GM21529 (cell line): ENCODE measurements around the gene YWHAQ.
"Not testable (repeated sequence)": the region's sequence is repeated elsewhere in the genome, so short reads cannot be mapped to it uniquely, and the experiment has no call there.

Experiments used
- ATAC-seq: cut with Tn5 transposase; IDR thresholded peaks from one replicate; pipeline ENCODE4 v1.9.1; 2021; ENCODE audit not compliant: unreplicated experiment

Gene YWHAQ

DNA sequence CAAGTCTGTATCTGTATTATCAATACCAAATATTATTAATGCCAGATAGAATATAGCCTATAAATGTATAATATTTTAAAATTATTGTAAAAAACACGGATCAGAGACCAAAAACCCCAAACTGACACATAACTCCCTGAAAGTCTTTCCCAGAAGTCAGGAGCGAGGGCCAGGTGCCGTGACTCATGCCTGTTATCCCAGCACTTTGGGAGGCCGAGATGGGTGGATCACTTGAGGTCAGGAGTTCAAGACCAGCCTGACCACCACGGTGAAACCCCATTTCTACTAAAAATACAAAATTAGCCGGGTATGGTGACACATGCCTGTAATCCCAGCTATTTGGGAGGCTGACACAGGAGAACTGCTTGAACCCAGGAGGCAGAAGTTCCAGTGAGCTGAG, 35.5 kb downstream of the YWHAQ start:
- not testable (repeated sequence) for ATAC-seq

DNA sequence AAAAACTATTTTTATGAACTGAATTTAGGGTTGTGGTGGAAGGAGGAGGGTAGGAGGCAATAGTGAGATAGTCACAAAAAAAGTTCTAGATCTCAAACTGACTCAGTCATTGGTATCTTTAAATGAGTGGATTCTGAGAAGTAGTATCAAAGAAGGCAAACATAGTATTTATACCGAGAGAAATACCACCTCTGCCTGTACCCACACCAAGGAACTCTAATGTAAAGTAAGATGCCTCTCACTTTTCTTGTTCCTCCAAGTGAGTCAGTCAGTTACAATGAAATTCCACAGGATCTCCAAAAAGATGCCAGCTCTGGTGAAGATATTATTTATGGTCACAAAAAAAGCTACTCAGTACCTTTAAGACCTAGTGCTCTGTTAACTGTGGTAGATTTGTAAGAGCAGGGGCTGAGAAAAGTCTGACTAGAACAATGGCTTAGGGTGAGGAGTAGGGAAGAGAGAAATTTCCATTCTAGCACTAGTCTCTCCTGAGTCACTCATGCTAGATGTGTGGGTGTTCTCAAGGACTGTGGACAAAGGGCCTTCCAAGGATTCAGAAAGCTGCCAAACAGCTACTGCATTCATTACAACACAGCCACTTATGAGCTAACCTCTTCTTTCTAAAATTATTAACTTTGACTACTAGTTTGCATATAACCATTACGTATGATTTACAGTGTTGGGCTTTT, 36.3 kb downstream of the YWHAQ start:
- ATAC-seq = peak; percentile 43

DNA sequence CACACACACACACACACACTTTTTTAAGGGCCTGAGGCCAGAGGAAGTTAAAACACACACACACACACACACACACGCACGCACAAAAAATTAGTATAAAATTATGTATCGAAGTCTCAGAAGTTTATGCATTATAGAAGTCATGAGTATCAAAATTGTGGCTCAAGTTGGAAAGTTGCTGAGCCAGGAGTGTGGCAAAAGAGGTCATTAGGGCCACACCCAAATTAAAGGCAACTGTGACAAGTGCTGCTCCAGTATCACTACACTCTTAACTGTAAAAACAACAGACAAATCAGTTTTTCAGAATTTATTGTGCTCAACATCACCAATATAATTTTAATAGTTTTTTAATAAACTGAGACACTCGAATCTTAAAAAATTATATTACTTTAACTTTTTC, 36.9 kb downstream of the YWHAQ start:
- no peak for ATAC-seq

DNA sequence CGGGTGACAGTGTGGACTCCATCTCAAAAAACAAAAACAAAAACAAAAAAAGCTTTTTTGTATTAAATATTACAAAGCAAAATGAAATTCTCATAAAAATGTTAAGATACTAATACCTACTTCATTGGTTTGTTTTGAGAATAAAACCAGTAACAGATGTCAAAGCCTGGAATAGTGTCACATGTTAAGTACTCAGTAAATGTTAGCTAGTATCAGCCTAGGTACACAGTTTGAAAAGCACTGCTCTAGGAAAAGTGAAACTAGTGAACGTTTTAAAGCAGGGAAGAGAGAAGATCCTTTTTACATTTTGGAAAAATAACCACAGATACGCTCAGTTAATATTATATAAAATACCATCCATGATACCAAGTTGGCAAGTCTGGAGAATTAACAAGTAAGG, 38.1 kb downstream of the YWHAQ start:
- no peak for ATAC-seq

DNA sequence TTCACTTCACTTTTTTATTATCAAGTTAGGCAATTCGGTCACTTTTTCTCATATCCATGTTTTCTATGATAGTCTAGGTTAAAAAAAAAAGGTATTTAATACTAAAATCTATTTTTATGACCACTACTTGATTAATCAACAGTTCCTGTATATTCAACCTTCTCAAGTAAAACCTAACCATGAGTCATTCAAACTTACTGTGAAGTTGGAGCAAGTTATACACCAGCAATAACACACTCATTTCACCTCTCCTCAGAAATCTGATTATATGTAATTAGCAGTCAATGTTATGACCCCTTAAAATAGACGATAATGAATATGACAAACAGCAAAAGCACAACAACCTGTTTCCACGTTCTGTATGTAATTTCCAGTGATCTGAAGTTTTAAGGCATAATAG, 40.2 kb downstream of the YWHAQ start:
- ATAC-seq = no peak

DNA sequence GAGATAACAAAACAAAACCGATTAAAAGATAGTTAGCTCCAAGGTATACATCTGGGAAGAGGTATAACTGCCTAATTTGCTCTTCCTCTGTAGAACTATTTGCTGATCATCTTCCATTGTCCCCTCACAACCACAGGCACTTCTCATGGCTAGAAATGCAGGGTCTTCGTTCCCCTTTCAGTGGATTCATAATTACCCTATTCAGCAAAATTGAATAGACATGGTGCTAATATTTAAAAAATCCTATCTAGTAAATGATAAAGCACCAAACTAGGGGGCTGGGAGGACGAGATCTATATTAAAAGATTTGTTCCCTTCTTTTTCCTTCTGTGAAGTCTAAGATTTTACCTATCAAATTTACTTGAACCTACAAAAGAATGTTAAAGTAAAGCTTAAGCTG, 44.3 kb downstream of the YWHAQ start:
- no peak for ATAC-seq

DNA sequence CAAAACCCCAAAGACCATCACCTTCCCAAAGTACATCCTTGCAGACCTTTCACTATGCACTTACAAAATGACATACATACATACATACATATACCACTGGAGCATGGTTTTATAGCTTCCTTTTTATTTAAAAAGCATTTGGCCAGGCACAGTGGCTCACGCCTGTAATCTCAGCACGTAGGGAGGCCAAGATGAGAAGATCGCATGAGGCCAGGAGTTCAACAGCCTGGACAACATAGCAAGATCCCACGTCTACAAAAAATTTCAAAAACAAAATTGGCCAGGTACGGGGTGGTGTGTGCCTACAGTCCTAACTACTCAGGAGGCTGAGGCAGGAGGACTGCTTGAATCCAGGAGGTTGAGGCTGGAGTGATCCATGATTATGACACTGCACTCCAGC, 45.3 kb downstream of the YWHAQ start:
- ATAC-seq = no peak

DNA sequence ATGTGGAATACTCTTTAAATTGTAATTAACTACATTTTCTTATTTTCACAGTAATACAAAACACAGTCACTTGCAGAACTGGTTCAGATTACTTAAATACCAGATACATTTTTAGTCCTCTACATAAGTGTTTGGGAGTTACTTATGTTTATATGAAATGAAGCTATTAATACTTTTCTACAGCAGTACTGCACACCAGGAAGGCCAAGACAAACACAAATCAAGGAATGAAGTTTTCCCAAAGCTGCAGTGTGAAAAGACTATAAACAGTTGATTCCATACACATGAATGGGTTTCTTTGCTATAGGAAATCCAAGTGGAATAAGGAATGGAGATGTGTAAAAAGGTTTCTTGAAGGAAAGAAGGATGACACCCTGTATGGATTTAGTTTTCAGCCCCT, 45.9 kb downstream of the YWHAQ start:
- ATAC-seq = not testable (repeated sequence)

DNA sequence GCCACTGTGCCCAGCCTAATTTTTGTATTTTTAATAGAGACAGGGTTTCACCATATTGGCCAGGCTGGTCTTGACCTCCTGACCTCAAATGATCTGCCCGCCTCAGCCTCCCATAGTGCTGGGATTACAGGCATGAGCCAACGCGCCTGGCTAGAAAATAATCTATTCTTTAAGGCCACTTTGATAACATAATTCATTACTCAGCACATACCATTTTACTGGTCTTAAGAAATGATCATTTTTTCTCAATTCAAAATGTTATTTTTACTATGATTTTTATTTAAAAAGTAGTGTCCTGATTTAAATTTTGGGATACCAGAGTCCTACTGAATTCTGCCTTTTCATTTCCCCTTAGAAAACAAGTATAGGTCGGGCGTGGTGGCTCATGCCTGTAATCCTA, 48.2 kb downstream of the YWHAQ start:
- ATAC-seq = no peak

DNA sequence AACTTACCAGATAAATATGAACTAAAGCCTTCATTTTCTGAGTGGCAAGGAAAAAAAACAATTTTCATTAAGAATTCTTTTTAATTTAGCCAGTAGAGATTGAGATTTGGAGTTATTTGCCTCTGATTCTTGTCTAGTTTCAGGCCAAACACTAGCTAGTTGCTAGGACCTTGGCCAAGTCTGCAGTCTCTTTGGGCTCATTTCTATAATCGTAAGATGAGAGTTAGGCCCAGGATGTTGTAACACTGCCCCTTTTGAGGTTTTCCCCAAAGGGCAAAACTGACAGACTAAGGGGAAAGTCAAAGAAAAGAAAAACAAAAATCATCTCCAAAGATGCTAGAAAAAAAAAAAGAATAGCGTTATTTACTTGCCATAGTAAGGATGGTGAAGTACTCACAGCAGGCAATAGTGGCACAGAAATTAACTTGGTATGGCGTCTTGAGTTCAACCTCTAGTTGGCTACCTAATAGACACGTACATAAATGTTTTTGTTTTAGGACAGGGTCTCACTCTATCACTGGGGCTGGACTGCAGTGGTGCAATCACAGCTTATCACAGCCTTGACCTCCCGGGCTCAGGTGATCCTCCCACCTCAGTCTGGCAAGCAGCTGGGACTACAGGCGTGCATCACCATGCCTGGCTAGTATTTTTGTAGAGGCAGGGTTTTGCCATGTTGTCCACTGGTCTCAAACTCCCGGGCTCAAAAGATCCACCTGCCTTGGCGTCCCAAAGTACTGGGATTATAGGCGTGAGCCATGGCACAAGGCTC, 52.1 kb downstream of the YWHAQ start:
- ATAC-seq = no peak

DNA sequence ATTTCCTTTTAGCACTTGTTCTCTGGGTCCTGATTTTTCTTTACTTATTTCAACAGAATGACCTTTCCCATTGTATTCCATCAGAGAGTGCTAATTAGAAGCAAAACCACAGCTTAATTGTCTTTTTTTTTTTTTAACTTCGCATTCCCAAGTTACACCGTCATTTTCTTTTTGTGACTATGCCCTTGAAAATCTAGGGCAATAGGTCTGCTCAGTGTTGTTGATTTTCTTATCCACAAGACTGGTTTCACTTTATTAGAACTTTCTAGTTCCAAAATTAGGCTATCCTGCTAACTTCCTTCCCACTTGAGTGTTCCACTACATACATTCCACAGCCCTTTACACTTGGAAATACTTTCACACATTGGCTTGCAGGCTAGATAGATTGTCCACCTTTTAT, 56.5 kb downstream of the YWHAQ start:
- no peak for ATAC-seq

DNA sequence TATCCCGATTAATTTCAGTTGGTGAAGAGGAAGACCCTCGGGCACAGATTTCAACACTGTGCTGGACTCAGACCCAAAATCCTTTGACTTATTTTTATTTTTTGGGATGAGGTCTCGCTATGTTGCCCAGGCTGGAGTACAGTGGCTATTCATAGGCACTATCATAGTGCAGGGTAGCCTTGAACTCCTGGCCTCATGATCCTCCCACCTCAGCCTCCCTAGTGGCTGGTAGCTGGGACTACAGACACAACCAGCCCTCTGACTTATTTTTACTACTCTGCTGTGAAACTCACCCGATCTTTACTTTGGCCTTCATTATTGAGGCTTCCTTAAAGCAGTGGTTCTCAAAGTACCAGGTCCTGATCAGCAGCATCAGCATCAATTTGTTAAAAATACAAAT, 57.0 kb downstream of the YWHAQ start:
- no peak for ATAC-seq

DNA sequence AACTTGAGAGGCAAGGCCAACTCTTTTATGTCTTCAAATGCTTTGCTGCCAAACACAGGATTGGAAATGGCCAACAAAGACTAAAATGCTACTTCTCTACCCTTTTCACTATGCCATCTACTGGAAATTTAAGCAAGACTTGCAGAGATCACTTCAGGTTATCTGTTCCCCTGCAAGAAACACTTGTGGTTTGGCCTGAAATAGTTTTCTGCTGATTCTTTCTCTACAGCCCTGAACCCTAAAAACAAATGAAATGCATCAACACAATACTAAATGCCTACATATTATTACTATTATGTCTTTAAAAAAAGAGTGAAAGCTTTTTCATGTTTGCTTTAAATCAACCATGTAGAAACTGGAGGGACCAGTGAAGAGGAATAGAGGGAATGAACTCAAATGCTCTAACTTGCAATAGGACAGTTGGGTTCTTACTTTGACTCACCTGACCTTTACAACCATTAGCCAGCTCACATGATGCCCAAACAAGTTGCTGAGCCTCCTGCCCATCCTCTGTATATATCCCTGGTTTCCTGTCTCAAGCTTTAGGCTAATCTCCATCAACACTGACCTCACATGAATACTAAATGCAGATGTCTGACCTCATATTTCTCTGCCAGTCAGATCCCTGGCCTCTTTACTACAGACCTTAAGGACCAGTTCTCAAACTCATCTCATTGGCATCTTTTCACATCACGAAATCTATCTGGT, 57.6 kb downstream of the YWHAQ start:
- ATAC-seq = no peak

DNA sequence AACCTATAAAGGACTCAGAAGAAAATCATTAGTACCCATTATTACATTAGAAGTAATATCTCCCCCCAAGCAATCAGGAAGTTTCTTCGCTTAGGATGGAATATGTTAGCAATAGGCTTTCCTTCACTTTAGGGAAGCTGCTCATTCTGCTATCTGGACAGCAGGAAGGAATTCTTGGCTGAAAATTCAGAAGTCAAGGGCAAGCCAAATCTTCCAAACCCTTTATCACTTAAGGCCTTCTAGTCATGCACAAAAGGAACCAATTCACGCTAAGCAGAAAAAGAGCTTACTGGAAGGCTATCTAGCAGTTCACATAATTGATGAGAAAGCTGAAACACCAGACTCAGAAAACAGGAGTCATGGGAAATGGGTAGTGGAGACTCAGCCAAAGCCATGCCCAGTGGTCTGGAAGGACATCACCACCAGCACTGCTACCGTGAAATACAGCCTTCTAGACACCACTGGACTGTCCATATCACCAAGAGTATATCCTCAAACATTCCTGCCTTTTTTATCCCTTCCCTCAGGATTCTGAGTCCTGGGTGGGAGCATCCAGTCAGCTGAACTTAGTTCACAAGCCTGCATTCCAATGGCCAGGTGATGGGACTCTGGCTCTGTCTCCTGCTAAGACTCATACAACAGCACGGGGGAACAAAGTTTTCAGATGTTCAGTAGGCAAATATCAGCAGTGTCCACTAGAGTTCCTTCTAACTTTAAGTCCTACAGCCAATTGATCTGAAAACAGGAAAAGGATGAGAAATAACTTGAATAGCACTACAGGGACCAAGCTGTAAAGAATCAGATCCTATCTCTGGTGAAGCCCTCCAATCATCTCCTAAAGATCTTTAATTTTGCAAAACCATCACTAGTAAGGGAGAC, 60.4 kb downstream of the YWHAQ start:
- ATAC-seq = no peak

DNA sequence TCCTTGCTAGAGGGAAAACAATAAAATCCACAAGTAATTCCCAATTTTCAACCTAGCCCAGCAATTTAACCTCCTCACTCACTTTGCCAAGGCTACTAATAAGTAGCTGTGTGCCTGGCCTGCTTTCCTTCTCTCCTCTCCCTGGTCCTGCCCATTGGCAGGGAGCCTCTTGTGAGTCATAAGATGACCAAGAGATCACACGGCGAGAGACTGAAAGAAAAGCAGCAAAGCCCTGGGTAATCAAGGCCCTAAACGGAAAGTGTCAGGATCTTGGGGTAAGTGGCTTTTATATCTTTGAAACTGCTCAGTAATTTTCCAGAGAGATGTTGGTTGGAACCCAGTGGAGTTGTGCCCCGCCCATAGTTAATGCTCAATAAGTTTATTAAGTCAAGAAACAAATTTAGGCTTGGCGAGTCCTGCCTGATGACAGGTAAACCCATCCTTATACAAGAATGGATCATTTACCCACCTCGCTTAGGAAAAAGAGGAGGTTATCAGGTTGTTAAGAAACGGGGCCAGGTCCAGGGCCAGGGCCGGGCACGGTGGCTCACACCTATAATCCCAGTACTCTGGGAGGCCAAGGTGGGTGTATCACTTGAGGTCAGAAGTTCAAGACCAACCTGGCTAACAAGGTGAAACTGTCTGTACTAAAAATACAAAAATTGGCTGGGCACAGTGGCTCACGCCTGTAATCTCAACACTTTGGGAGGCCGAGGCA, 65.2 kb downstream of the YWHAQ start:
- ATAC-seq = no peak

DNA sequence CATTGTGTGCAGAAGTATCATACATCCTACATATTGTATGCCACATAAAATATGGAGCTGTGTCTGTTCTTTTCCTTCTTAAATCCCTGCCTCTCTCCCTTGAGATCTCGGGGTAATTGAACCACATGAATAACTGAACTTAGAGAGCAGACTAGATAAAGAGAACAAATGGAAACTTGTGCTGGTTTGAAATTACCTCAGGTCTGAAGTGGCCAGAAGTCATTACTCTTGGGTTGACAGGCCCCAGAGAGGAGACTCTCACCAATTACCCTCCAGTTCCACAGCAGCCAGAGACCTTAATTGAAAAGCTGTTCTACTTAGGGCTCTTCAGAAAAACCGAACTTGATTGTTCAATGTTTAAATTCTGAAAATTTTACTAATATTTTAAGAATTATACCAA, 70.2 kb downstream of the YWHAQ start:
- no peak for ATAC-seq

DNA sequence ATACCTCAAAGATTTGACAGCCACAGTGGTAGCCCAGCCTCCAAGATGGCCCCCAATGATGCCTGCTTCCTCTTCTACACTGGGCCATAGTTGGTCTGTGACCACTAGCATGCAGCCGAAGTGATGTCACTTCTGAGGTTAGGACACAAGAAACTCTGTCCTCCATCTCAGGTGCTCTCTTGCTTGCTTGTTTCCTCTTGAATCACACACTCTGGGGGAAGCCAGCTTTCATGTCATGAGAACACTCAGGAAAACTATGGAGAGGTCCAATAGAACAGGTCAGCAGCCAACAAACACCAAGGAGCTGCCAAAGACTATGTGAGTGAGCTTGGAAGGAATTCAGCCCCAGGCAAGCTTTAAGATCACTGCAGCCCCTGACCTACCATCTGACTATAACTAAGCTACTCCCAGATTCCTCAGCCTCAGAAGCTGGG, 71.8 kb downstream of the YWHAQ start:
- no peak for ATAC-seq

DNA sequence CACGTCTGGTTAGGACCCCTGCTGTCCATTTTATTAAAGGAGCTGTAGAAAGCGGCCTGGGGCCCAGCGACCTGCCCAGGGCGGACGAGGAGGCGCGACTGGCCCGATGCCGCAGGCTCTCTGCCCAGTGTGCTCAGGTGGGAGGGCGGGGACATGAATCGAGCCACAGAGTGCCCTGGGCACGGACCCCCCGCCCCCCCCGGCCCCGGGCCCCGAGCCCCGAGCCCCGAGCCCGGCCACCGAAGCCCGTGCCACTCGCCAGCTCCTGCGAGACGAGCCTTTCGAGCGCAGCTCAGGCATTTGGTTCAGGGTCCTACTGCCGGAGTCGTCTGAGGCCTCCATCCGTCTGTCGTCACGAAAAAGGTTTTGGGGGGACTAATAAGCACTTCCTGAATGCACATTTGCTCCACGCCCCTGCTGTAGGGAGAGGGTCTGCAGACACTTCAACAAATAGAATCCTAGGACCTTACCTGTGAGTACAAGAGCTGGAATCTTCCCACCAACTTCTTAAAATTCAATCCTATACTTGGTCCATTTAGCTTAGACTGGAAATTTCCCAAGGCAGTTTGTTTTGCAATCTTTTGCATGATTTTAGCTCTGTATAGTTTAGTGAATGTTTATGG, 74.6 kb downstream of the YWHAQ start:
- peak; percentile 24 for ATAC-seq

DNA sequence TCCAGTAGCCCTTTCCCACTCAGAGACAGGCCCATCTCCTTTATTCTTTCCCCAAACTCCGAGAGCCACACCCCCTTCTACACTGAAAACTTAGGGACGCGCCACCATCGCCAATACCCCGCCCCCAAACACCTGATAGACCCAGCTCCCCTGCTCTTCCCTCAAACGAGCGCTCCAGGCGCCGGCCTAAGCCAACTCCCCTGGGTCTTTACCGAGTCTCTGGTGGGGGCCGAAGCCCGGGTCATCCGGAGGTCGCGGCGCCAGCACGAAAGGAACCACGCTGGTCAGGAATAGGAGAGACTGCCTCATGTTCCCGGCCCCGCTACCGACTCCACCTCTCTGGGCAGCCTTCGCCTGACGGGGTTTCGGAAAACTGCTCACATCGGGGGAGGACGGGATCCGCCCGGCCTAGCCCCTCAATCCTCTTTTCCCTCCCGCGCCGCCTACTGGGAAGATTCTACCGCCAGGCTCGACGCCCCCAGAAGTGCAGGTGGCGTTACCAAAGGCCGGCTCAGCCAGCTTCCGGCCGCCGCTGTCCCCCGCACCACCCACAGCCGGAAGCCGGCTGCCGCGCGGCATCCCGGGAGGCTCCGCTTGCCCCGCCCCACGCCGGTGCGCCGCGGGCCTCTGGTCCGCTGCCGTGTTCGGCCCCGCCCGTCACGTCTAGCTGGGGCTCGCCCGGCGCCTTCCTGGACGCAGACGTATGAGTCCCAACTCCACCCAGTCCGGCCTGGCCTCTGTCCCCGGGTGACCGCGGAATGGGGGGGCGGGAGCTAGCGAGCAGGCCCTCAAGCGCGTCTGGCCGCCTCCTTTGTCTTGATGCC, 75.3 kb downstream of the YWHAQ start, which contains the start of gene ADAM17:
Gene ADAM17 (minus strand): TSS at position 534 of the 824 bp plus-strand sequence. CDS start 225 bp downstream, at position 309.
- peak; percentile 81 for ATAC-seq
